GM21723 (cell line): ENCODE measurements around the gene TROAP.
"Not testable (repeated sequence)": the region's sequence is repeated elsewhere in the genome, so short reads cannot be mapped to it uniquely, and the experiment has no call there.

Experiments used
- ATAC-seq: cut with Tn5 transposase; IDR thresholded peaks from one replicate; pipeline ENCODE4 v1.9.1; 2021; ENCODE audit warnings: mild to moderate bottlenecking, moderate library complexity; ENCODE audit not compliant: unreplicated experiment

The TROAP gene

DNA sequence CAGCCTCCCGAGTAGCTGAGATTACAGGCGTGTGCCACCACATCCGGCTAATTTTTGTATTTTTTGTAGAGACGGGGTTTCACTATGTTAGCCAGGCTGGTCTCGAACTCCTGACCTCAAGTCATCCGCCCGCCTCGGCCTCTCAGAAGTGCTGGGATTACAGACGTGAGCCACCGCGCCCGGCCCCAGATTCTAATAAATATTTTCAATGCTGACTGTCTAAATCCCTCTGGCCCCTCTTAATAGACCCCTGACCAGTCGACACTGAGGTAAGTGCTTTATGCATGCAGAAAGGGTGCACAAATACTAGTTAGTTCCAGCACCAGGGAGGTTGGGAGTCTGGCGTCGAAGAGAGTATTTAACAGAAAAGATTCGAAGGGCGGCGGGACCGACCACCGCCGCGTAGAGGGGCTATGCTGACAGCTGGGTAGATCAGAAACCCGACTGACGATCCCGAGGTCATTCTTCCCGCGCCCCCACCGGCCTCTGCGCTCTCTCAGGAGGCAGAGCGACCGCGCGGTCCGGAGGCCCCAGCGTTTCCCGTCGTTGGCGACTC lies 43.1 kb downstream of the TROAP start:
- ATAC-seq, result peak; percentile 16

DNA sequence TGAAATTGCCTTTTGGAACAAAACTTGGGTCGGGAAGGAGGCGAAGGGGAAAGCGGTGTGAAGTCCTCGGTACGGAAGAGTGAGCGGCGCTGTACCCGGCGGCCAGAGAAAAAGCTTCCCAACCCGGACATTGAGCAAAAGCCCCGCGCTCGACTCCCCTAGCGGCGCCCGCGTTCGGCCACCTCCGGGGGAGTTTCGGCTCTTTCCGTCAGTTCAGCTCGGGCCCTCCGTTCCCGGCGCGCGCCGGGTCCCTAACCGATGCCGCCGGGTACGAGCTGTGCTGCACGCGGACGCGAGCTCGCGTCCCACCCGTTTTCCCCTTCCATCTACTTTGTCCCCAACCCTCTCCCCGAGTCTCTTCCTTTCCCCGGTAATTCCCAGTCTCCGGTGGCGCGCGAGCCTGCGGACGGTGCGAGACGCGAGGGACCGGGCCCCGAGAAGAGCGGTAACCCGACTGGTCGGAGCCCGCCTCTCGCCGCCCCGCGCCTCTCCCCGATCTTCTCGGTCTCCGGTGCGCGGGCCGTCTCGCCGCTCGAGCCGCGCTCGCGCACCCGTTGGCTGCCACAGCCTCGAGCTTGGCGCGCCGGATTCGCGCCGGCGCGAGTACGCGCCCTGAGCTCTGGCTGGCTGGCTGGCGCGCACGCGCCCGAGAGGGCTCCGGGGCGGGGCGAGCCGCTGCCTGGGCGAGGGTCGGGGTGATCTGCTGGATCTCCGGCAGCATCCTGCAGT lies 43.8 kb downstream of the TROAP start:
- ATAC-seq, result peak; percentile 67

DNA sequence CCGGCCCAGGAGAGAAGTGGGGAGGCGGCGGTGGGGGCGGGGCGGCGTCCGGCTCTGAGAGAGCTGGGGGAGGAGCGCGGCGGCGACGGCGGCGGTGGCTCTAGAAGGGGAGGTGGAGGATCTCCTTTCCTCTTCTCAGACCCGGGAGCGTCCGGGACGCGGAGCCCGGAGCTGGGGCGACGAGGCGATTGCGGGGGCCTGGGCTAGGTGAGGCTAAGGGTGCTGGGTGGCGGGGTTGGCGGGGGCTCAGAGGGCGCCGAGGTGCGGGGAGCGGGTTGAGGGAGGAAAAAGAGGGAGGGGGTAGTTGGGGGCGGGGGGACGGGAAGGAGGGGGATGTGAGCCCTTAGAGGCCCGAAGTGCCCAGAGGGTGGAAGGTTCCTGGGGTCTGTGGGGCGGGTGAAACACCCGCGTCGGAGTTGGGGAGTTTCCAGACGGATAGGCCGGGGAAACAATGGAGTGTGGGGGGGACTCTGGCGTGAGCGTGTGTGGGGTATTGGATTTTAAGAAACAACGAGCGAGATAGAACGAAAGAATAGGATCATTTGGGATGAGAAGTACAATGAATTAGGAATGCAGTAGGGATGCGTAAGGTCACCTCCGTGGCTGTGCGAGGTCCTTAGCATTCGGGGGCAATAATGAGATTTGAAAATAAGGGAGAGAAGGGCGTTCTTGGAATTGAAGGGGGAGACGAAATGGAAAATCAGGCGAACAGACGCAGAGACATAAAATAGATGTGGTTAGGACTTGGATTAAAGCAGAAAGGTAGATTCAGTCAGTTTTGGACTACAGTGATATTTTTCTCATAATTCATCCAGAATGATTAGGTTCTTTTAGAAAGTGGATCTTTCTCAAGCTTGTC lies 44.6 kb downstream of the TROAP start, which contains the start of gene SPATS2:
Gene SPATS2 (plus strand): TSS at position 82 of the 859 bp plus-strand sequence. CDS start 93,551 bp downstream, outside the sequence.
- ATAC-seq, result no peak

DNA sequence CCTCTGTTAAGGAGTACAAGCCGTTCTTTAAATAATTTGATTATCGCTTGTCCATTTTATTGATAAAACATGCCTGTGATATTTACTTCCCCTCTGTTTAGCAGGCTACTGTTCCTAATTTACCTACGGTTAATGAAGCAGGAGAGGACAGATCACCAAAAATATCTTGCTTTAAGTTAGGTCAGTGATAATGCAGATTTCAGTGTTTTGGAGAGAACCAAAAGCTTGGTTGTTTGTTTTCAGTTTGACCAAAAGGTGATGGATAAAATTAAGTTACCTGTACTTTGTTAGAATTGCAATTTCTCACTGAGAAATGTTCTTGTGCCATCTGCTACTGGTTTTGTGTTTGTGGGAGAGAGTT lies 45.2 kb downstream of the TROAP start:
- ATAC-seq, result no peak

DNA sequence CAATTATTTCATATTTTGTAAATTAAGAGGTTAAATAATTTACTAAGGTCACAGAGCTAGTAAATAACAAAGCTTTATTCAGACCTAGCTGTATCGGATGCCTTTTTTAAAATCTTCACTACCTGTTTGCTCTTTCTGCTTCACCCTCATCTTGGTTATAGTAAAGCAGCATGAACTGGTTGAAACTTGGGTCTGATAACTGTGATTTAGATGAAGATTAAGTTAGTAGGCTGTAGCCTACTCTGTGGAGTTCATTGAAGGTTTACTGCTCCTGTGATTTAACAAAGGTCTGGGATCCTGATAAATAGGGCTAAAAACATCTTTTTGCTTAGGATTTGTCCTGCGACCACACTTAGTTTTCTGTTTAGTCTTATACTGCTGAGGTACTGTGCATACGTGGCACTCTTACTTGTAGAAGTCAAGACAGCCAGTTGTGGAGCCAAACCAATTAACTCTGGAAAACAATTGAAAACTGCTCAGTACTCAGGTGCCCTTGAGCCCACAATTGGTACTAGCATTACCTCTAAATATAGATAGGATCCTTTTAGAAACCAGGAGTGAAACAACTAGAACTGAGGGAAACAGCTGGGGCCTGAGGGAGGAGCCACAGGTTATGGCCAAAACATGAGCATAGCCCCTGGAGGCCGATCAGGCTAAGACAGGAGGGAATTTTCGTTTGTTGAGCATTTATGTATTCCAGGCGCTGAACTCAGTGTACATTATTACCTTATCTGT lies 46.5 kb downstream of the TROAP start:
- ATAC-seq, result peak; percentile 51

DNA sequence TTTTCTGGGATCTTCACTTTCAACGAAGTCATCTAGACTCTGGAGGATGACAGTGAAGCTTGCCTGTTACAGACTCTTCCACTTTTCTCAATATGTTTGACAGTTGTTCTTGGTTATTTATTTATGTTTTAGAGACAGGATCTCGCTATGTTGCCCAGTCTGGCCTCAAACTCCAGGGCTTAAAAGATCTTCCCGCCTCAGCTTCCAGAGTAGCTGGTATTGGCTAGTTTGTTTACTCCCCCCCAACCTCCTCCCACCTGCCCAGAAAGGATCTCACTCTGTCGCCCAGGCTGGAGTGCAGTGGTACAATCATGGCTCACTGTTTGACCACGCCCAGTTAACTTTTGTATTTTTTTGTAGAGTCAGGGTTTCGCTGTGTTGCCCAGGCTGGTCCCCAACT lies 47.5 kb downstream of the TROAP start:
- no peak for ATAC-seq

DNA sequence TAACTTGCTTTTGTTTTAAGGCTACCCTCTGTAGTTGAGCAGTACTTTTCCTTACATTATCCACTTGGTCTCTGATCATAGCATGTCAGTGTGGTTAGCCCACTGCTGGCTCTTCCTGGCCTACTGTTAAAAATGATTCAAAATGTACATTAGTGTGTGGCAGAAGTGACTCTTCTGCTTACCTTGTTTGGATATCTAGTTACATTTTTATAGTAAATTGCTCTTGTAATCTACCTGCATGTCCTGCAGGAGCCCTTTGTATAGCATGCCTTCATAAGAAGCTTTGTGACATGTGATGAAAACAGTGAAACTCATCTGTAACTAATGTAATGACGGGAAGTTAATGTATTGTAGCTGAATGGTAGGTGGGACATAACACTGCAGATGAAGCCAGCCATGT lies 52.4 kb downstream of the TROAP start:
- no peak for ATAC-seq

DNA sequence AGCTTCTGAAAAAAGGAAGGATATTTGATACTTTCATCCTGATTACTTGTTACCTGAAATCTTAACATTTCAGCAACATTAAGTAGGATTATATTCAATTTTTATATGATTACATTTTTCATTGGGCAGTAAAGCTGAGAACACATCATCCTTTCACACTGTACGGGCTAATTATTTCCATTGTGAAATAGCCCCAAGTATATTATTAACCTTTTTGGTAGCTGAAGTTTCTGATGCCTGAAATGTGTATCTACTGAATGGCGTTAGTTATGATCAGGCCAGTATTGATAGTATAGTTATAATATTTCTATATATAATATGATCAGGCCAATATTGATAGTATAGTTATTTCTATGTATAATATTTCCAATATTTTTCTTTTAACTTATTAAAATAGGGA lies 54.3 kb downstream of the TROAP start:
- ATAC-seq, result no peak

DNA sequence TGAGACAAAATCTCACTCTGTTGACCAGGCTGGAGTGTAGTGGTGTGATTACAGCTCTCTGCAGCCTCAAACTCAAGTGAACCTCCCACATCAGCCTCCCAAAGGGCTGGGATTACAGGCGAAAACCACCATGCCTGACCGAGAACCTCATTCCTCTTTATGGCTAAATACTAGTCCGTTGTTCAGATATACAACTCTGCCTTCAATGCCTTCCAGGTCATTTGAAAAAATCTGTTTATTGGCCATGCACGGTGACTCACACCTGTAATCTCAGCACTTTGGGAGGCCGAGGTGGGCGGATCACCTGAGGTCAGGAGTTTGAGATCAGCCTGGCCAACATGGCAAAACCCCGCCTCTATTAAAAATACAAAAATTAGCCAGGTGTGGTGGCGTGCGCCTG lies 57.1 kb downstream of the TROAP start:
- not testable (repeated sequence) for ATAC-seq
